Natural killer cell (primary cell): ENCODE results near the gene ARHGAP6. TPM values are rescaled to one million over a fixed set of nuclear protein-coding genes. Genes with fewer than 3 reads are reported as not detected.

Experiments used
- ATAC-seq, 3 donors: fragments of 150-1000 bp in 2 of 3; fragments of 200-7000 bp in 1 of 3; cut with Tn5 transposase; 1 replicate in 1 of 3; 2 replicates in 2 of 3; pipeline ENCODE4 v1.10.0; 2021; ENCODE audit warnings: mild to moderate bottlenecking in 2 of 3, moderate library complexity in 2 of 3
- DNase-seq, 2 donors: peaks; one replicate each; pipeline versions ENCODE4 v3.0.0 to v3.0.0-alpha.2; 2013 to 2021; ENCODE audit warnings: mixed read lengths in 1 of 2
- H3K27ac ChIP-seq: one replicate; pipeline ENCODE4 v1.5.1; 2013; ENCODE audit warnings: mild to moderate bottlenecking, low read length
- H3K27me3 ChIP-seq: one replicate; pipeline ENCODE4 v1.6.1; 2013; ENCODE audit warnings: low read length; ENCODE audit not compliant: control insufficient read depth, insufficient read depth
- H3K36me3 ChIP-seq: one replicate; pipeline ENCODE4 v1.6.1; 2013; ENCODE audit warnings: low read length; ENCODE audit not compliant: control insufficient read depth, insufficient read depth
- H3K4me1 ChIP-seq: one replicate; pipeline ENCODE4 v1.6.1; 2013; ENCODE audit warnings: low read length; ENCODE audit not compliant: control insufficient read depth, insufficient read depth
- H3K4me3 ChIP-seq: one replicate; pipeline ENCODE4 v1.5.1; 2013; ENCODE audit warnings: low read length
- H3K9me3 ChIP-seq: one replicate; pipeline ENCODE4 v1.6.1; 2013; ENCODE audit warnings: low read length; ENCODE audit not compliant: control insufficient read depth, insufficient read depth
- H3K27ac Mint-ChIP-seq, 2 donors: one replicate each; pipeline ENCODE4 v1.8.0; 2022; ENCODE audit warnings: mild to moderate bottlenecking in 2 of 2, mixed read lengths in 2 of 2, moderate library complexity in 1 of 2
- H3K27me3 Mint-ChIP-seq, 2 donors: one replicate each; pipeline ENCODE4 v1.8.0; 2022; ENCODE audit warnings: low read depth in 2 of 2, mixed read lengths in 2 of 2
- H3K36me3 Mint-ChIP-seq: one replicate; pipeline ENCODE4 v1.8.0; 2022; ENCODE audit warnings: mixed read lengths
- H3K4me1 Mint-ChIP-seq, 2 donors: one replicate each; pipeline ENCODE4 v1.8.0; 2022; ENCODE audit warnings: mixed read lengths in 2 of 2
- H3K4me3 Mint-ChIP-seq: one replicate; pipeline ENCODE4 v1.8.0; 2022; ENCODE audit warnings: mild to moderate bottlenecking, moderate library complexity, mixed read lengths
- H3K9me3 Mint-ChIP-seq, 2 donors: one replicate each; pipeline ENCODE4 v1.8.0; 2022; ENCODE audit warnings: mixed read lengths in 2 of 2
- CTCF ChIP-seq: fragments of 200-600 bp; IDR thresholded peaks from one replicate; pipeline ENCODE4 v1.8.0; 2022; ENCODE audit warnings: antibody characterized with exemption
- WGBS: methylation state at CpG from one replicate; pipeline ENCODE4 v1.1.7; 2013; ENCODE audit warnings: missing lambda C conversion rate; ENCODE audit not compliant: insufficient coverage; 5-methylcytosine and 5-hydroxymethylcytosine counted together
- intact Hi-C: fragments of 100-400 bp; cut with micrococcal nuclease; formaldehyde crosslinking; loops from one replicate; pipeline ENCODE4 v1.14.2; 2022
- total RNA-seq, 4 donors: library from RNA; stranded (reverse); fragments of 120-200 nt in 1 of 4; gene quantifications; one replicate each; pipeline versions ENCODE4 v1.2.3 to v1.2.4, GENCODE V29; 2013 to 2022

The ARHGAP6 gene
- total RNA-seq, 3 donors from 2014 or later (not counting 1 experiment from before 2014, with no cell fraction given) = 0.32 to 1.9 (median 1.8) TPM

- Histone ChIP-seq H3K9me3 (no peaks in the 10 kb centered on the region), H3K27me3 (no peaks in the 10 kb centered on the region), H3K4me3 (no peak overlapping the region), H3K36me3 (no peaks in the 10 kb centered on the region), H3K27ac (no peak overlapping the region), H3K4me1 (no peaks in the 10 kb centered on the region)
- Mint-ChIP-seq H3K27me3 (peaks cover 0 to 36% of the 10 kb centered on the region in 2 donors), H3K4me1 (peaks cover 0 to 9% of the 10 kb centered on the region in 2 donors), H3K9me3 (no peaks in the 10 kb centered on the region), H3K36me3 (no peaks in the 10 kb centered on the region), H3K4me3 (no peak overlapping the region), H3K27ac (no peak overlapping the region)
- DNase-seq (peak in 1 of 2 donors; percentile 79), ATAC-seq (peak; percentile 73 to 83 (median 73))
- 43% methylated on average over 15 of the region's 20 CpGs for WGBS
- intact Hi-C loops = loop anchor here (1.0 kb wide), 1 partner anchor 626 kb away; no protein-coding TSS in a partner anchor
- TF ChIP-seq CTCF = peak; percentile 50
Measured at GRCh38 chrX:11143931-11144678, 521.6 kb downstream of the ARHGAP6 start.

- Mint-ChIP-seq H3K4me1 (no peaks in the 10 kb centered on the region), H3K9me3 (no peaks in the 10 kb centered on the region), H3K27ac (no peak overlapping the region), H3K36me3 (no peaks in the 10 kb centered on the region), H3K27me3 (peaks cover 0 to 9% of the 10 kb centered on the region in 2 donors), H3K4me3 (no peak overlapping the region)
- Histone ChIP-seq H3K4me1 (no peaks in the 10 kb centered on the region), H3K9me3 (no peaks in the 10 kb centered on the region), H3K4me3 (no peak overlapping the region), H3K27ac (no peak overlapping the region), H3K27me3 (no peaks in the 10 kb centered on the region), H3K36me3 (no peaks in the 10 kb centered on the region)
- intact Hi-C loops = loop anchor here (10.0 kb wide), 1 partner anchor 414 kb away; no protein-coding TSS in a partner anchor
- no peak for DNase-seq
- no peak for ATAC-seq
- TF ChIP-seq CTCF = no peak
- 38% methylated on average over 53 of the region's 56 CpGs for WGBS
Measured at GRCh38 chrX:11138498-11139390, 527.0 kb downstream of the ARHGAP6 start.

GRCh38 chrX:11137543-11138139, 528.1 kb downstream of the ARHGAP6 start:
- no peaks in the 10 kb centered on the region for H3K36me3 ChIP-seq
- no peak overlapping the region for H3K4me3 ChIP-seq
- 100% methylated on average over 2 of the region's 6 CpGs for WGBS
- H3K9me3 ChIP-seq = no peaks in the 10 kb centered on the region
- TF ChIP-seq CTCF = peak; percentile 70
- no peaks in the 10 kb centered on the region for H3K27me3 ChIP-seq
- Mint-ChIP-seq H3K36me3 (no peaks in the 10 kb centered on the region), H3K9me3 (no peaks in the 10 kb centered on the region), H3K4me3 (no peak overlapping the region), H3K27ac (no peak overlapping the region), H3K4me1 (no peaks in the 10 kb centered on the region), H3K27me3 (peaks cover 0 to 9% of the 10 kb centered on the region in 2 donors)
- intact Hi-C loops = loop anchor here (1.0 to 10.0 kb wide), 2 partner anchors 413 to 948 kb away; no protein-coding TSS in a partner anchor
- no peak overlapping the region for H3K27ac ChIP-seq
- H3K4me1 ChIP-seq = no peaks in the 10 kb centered on the region
- DNase-seq (peak in 1 of 2 donors; percentile 67), ATAC-seq (no peak)
